Keratinocyte (primary cell): ENCODE measurements around the gene ZBTB5.

Experiments
- EZH2 ChIP-seq: IDR thresholded peaks from one replicate; pipeline ENCODE4 v1.6.1; 2012; ENCODE audit warnings: inconsistent platforms, mild to moderate bottlenecking, low read length, moderate library complexity
- TF ChIP-seq, protein P1 (sequence below), 3 experiments: IDR thresholded peaks in 1 of 3; conservative IDR thresholded peaks in 1 of 3; optimal IDR thresholded peaks in 1 of 3; 2 replicates in 2 of 3; 3 replicates in 1 of 3; pipeline versions ENCODE3 to v1.5.1; 2011; ENCODE audit warnings: low read length in 3 of 3, mild to moderate bottlenecking in 3 of 3, moderate library complexity in 2 of 3, control low read depth in 1 of 3, inconsistent platforms in 1 of 3; ENCODE audit not compliant: insufficient read depth in 2 of 3; ENCODE audit errors: extremely low read depth in 1 of 3

DNA sequence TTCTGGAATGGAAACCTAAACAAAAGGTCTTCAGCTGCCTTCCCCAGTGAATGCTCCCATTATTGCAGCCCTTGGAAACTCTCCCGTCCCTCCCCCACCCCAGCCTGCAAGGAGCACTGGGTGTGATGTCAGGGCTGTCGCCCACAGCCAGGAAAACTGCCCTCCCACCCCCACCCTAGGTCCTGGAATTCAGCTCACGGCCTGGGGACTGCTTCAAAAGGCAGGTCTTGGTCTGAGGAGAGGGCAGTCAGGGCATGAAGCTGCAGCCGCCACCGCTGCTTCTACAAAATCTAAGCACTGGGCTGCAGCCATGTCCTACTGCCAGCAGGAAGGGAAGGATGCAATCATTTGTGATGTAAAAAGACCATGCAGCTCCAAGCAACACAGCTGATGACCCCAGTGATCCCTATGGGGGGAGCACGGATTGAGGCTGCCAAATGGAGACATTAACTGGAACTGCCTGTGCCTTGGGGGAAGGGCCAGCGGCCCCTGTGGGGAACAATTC, 31.3 kb downstream of the ZBTB5 start:
- TF ChIP-seq, protein P1, sequence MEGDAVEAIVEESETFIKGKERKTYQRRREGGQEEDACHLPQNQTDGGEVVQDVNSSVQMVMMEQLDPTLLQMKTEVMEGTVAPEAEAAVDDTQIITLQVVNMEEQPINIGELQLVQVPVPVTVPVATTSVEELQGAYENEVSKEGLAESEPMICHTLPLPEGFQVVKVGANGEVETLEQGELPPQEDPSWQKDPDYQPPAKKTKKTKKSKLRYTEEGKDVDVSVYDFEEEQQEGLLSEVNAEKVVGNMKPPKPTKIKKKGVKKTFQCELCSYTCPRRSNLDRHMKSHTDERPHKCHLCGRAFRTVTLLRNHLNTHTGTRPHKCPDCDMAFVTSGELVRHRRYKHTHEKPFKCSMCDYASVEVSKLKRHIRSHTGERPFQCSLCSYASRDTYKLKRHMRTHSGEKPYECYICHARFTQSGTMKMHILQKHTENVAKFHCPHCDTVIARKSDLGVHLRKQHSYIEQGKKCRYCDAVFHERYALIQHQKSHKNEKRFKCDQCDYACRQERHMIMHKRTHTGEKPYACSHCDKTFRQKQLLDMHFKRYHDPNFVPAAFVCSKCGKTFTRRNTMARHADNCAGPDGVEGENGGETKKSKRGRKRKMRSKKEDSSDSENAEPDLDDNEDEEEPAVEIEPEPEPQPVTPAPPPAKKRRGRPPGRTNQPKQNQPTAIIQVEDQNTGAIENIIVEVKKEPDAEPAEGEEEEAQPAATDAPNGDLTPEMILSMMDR (optimal IDR thresholded peaks at IDR 0.05 in 1 of 3, IDR thresholded peaks at IDR 0.05 in 1 of 3, conservative IDR thresholded peaks at IDR 0.05 in 1 of 3; ENCODE audit: extremely low read depth in 1 of 3, insufficient read depth in 2 of 3, low read length in 3 of 3) = no peak
- no peak for TF ChIP-seq EZH2
